Right atrium auricular region (tissue), 2 donors: ENCODE results near the gene MAPKAPK3. TPM values are rescaled to one million over a fixed set of nuclear protein-coding genes. Genes with fewer than 3 reads are reported as not detected.

ENCODE experiments used
- DNase-seq: peaks from one replicate; pipeline ENCODE4 v3.0.0-alpha.2; 2019; ENCODE audit warnings: low spot score
- H3K27ac ChIP-seq, 2 donors: fragments of 200-600 bp; sonication (generic); 1 replicate in 1 of 2; 2 replicates in 1 of 2; pipeline ENCODE4 v1.5.1; 2016 to 2019
- H3K27me3 ChIP-seq, 2 donors: fragments of 200-600 bp; sonication (generic); one replicate each; pipeline versions ENCODE4 v1.5.1 to v1.6.0; 2017 to 2019
- H3K36me3 ChIP-seq: fragments of 200-600 bp; sonication (generic); one replicate; pipeline ENCODE4 v1.5.1; 2016
- H3K4me1 ChIP-seq, 2 donors: fragments of 200-600 bp; sonication (generic); one replicate each; pipeline versions ENCODE4 v1.5.1 to v1.6.0; 2017 to 2019
- H3K4me3 ChIP-seq, 2 donors: fragments of 200-600 bp; sonication (generic); 1 replicate in 1 of 2; 2 replicates in 1 of 2; pipeline ENCODE4 v1.5.1; 2017 to 2019; ENCODE audit warnings: mild to moderate bottlenecking in 1 of 2, moderate library complexity in 1 of 2
- H3K9me3 ChIP-seq, 2 donors: fragments of 200-600 bp; sonication (generic); one replicate each; pipeline ENCODE4 v1.5.1; 2019
- CTCF ChIP-seq, 2 donors: fragments of 200-600 bp; sonication (generic); IDR thresholded peaks; one replicate each; pipeline ENCODE4 v1.5.1; 2019; ENCODE audit warnings: antibody characterized with exemption in 2 of 2
- total RNA-seq, 2 donors: library from RNA; depleted of rRNA; stranded (reverse); fragments of >200 nt; gene quantifications; one replicate each; pipeline ENCODE4 v1.1.0, GENCODE V29; 2016

The MAPKAPK3 gene
- total RNA-seq, 2 donors from 2014 or later: 148 to 187 TPM

- H3K4me3 ChIP-seq: no peak overlapping the region
- peaks cover 0 to 77% of the 10 kb centered on the region in 2 donors for H3K4me1 ChIP-seq
- TF ChIP-seq CTCF (IDR thresholded peaks at IDR 0.05): no peak
- no peak overlapping the region for H3K27ac ChIP-seq
- H3K36me3 ChIP-seq: peaks cover 20% of the 10 kb centered on the region
- no peaks in the 10 kb centered on the region for H3K9me3 ChIP-seq
- no peak for DNase-seq
- no peaks in the 10 kb centered on the region for H3K27me3 ChIP-seq
These were observed 8.7 kb upstream of the MAPKAPK3 start for GRCh38 chr3:50608278-50608677.

GRCh38 chr3:50609071-50609762 is 7.7 kb upstream of the MAPKAPK3 start:
- TF ChIP-seq CTCF (IDR thresholded peaks at IDR 0.05): no peak
- Histone ChIP-seq H3K27me3 (no peaks in the 10 kb centered on the region), H3K36me3 (peaks cover 20% of the 10 kb centered on the region), H3K27ac (peak overlapping the region in 1 of 2 donors; percentile 83), H3K9me3 (no peaks in the 10 kb centered on the region), H3K4me3 (no peak overlapping the region), H3K4me1 (peaks cover 0 to 75% of the 10 kb centered on the region in 2 donors)
- no peak for DNase-seq

- Histone ChIP-seq H3K36me3 (peaks cover 20% of the 10 kb centered on the region), H3K4me1 (peaks cover 0 to 70% of the 10 kb centered on the region in 2 donors), H3K4me3 (no peak overlapping the region), H3K27me3 (no peaks in the 10 kb centered on the region), H3K27ac (peak overlapping the region in 1 of 2 donors; percentile 83), H3K9me3 (no peaks in the 10 kb centered on the region)
- TF ChIP-seq CTCF (IDR thresholded peaks at IDR 0.05): no peak
- DNase-seq: no peak
These were observed 7.2 kb upstream of the MAPKAPK3 start for GRCh38 chr3:50609763-50610085.

GRCh38 chr3:50610181-50610971 is 6.6 kb upstream of the MAPKAPK3 start:
- no peak for DNase-seq
- peak overlapping the region; percentile 55 to 66 for H3K4me3 ChIP-seq
- H3K4me1 ChIP-seq: peaks cover 0 to 64% of the 10 kb centered on the region in 2 donors
- no peaks in the 10 kb centered on the region for H3K27me3 ChIP-seq
- peaks cover 20% of the 10 kb centered on the region for H3K36me3 ChIP-seq
- H3K27ac ChIP-seq: peak overlapping the region in 1 of 2 donors; percentile 83
- no peaks in the 10 kb centered on the region for H3K9me3 ChIP-seq
- TF ChIP-seq CTCF (IDR thresholded peaks at IDR 0.05): no peak

GRCh38 chr3:50610992-50611463 is 5.9 kb upstream of the MAPKAPK3 start:
- no peaks in the 10 kb centered on the region for H3K9me3 ChIP-seq
- H3K4me1 ChIP-seq: peaks cover 0 to 62% of the 10 kb centered on the region in 2 donors
- peaks cover 20% of the 10 kb centered on the region for H3K36me3 ChIP-seq
- peak overlapping the region; percentile 72 to 83 for H3K27ac ChIP-seq
- H3K4me3 ChIP-seq: peak overlapping the region; percentile 55 to 66
- H3K27me3 ChIP-seq: no peaks in the 10 kb centered on the region
- TF ChIP-seq CTCF (IDR thresholded peaks at IDR 0.05): no peak
- no peak for DNase-seq
